Bronchial epithelial cell (primary cell): ENCODE results near the gene ELMOD1. TPM values are rescaled to one million over a fixed set of nuclear protein-coding genes. Genes with fewer than 3 reads are reported as not detected.
"Not testable (repeated sequence)": the region's sequence is repeated elsewhere in the genome, so short reads cannot be mapped to it uniquely, and the experiment has no call there.

Experiments
- DNase-seq: peaks from one replicate; pipeline ENCODE4 v3.0.0-alpha.2; 2010; ENCODE audit warnings: low read depth
- FAIRE-seq: peaks from 2 replicates; lab custom pipeline; 2011; peaks lifted over from hg19 to GRCh38; lab: Jason Lieb, UNC
- H3K27me3 ChIP-seq: 2 replicates; pipeline ENCODE4 v1.5.1; 2011; ENCODE audit warnings: low read length; ENCODE audit not compliant: control insufficient read depth, insufficient read depth
- H3K36me3 ChIP-seq: 2 replicates; pipeline ENCODE4 v1.5.1; 2011; ENCODE audit warnings: low read length; ENCODE audit not compliant: control insufficient read depth, insufficient read depth
- H3K4me3 ChIP-seq: 2 replicates; pipeline ENCODE4 v1.5.1; 2011; ENCODE audit warnings: mild to moderate bottlenecking, low read depth, low read length, control low read depth
- CTCF ChIP-seq: IDR thresholded peaks from 2 replicates; pipeline ENCODE4 v1.5.1; 2011; ENCODE audit warnings: mild to moderate bottlenecking, moderate library complexity, low read length, control low read depth, inconsistent platforms; ENCODE audit not compliant: insufficient read depth, severe bottlenecking
- total RNA-seq: library from RNA; depleted of rRNA; stranded (reverse); fragments of >200 nt; gene quantifications from 2 replicates; pipeline ENCODE4 v1.2.1, GENCODE V29; 2014

The ELMOD1 gene
- total RNA-seq, 1 donor from 2014 or later: under 0.01 TPM

GRCh38 chr11:107576497-107577345 is 14.2 kb upstream of the ELMOD1 start:
- H3K27me3 ChIP-seq, H3K36me3 ChIP-seq, H3K4me3 ChIP-seq: not testable (repeated sequence)
- DNase-seq (peak; percentile 41), FAIRE-seq (peak; percentile 18)
- TF ChIP-seq CTCF: peak; percentile 61

- no peak for FAIRE-seq
- Histone ChIP-seq H3K27me3 (no peaks in the 10 kb centered on the region), H3K4me3 (no peak overlapping the region), H3K36me3 (no peaks in the 10 kb centered on the region)
- TF ChIP-seq CTCF: no peak
- no peak for DNase-seq
Observed at GRCh38 chr11:107577346-107577711, 13.6 kb upstream of the ELMOD1 start.

- not testable (repeated sequence) for H3K36me3 ChIP-seq, H3K4me3 ChIP-seq, H3K27me3 ChIP-seq, FAIRE-seq, DNase-seq
Observed at GRCh38 chr11:107579169-107579568, 11.8 kb upstream of the ELMOD1 start.

- DNase-seq: no peak
Observed at GRCh38 chr11:107581147-107581546, 9.8 kb upstream of the ELMOD1 start.

GRCh38 chr11:107583629-107584195 is 7.2 kb upstream of the ELMOD1 start:
- DNase-seq (peak; percentile 78), FAIRE-seq (no peak)
- TF ChIP-seq CTCF: no peak

More at GRCh38 chr11:107581147-107581546, 9.8 kb upstream of the ELMOD1 start:
- H3K36me3 ChIP-seq: no peaks in the 10 kb centered on the region
- TF ChIP-seq CTCF: no peak
- H3K4me3 ChIP-seq: no peak overlapping the region
- no peaks in the 10 kb centered on the region for H3K27me3 ChIP-seq
- no peak for FAIRE-seq

GRCh38 chr11:107587306-107587979 is 3.5 kb upstream of the ELMOD1 start:
- FAIRE-seq (no peak), DNase-seq (peak; percentile 50)
- TF ChIP-seq CTCF: no peak
- Histone ChIP-seq H3K27me3 (peaks cover 17% of the 10 kb centered on the region), H3K36me3 (no peaks in the 10 kb centered on the region), H3K4me3 (no peak overlapping the region)

More at GRCh38 chr11:107583629-107584195, 7.2 kb upstream of the ELMOD1 start:
- no peaks in the 10 kb centered on the region for H3K36me3 ChIP-seq
- H3K27me3 ChIP-seq: no peaks in the 10 kb centered on the region
- no peak overlapping the region for H3K4me3 ChIP-seq
